ENCODE data around the gene ADK. TPM values are rescaled to one million over a fixed set of nuclear protein-coding genes. Genes with fewer than 3 reads are reported as not detected.

The ADK gene
- polyA plus RNA-seq, 1 experiment: 19.4 TPM

GRCh38 chr10:74733612-74734011 lies 582.6 kb downstream of the ADK start:
- POLR2A ChIA-PET: no interaction called here
- CTCF ChIA-PET: no interaction called here
- no peak for TF ChIP-seq CTCF (IDR thresholded peaks at IDR 0.05; ENCODE audit: insufficient read depth, low read depth, low read length)
- no peaks in the 10 kb centered on the region for H3K27me3 ChIP-seq (ENCODE audit: control insufficient read depth, insufficient read depth, low read length)
- DNase-seq (ENCODE audit: low read depth): no peak
- no peaks in the 10 kb centered on the region for H3K36me3 ChIP-seq (ENCODE audit: control insufficient read depth, insufficient read depth, low read length)
- no peak overlapping the region for H3K4me3 ChIP-seq (ENCODE audit: low read depth, low read length)

- no peak overlapping the region for H3K4me3 ChIP-seq (ENCODE audit: low read depth, low read length)
- H3K27me3 ChIP-seq (ENCODE audit: control insufficient read depth, insufficient read depth, low read length): no peaks in the 10 kb centered on the region
- no peaks in the 10 kb centered on the region for H3K36me3 ChIP-seq (ENCODE audit: control insufficient read depth, insufficient read depth, low read length)
- CTCF ChIA-PET: no interaction called here
- no peak for TF ChIP-seq CTCF (IDR thresholded peaks at IDR 0.05; ENCODE audit: insufficient read depth, low read depth, low read length)
- no peak for DNase-seq (ENCODE audit: low read depth)
- POLR2A ChIA-PET: no interaction called here
These were observed 585.0 kb downstream of the ADK start for GRCh38 chr10:74736029-74736428.

- DNase-seq (ENCODE audit: low read depth): no peak
- H3K27me3 ChIP-seq (ENCODE audit: control insufficient read depth, insufficient read depth, low read length): no peaks in the 10 kb centered on the region
- H3K36me3 ChIP-seq (ENCODE audit: control insufficient read depth, insufficient read depth, low read length): no peaks in the 10 kb centered on the region
- no peak overlapping the region for H3K4me3 ChIP-seq (ENCODE audit: low read depth, low read length)
- CTCF ChIA-PET: interaction anchor here (1.3 to 2.3 kb wide), 3 partner anchors 12 to 16 kb away, joined by 4 to 8 read pairs (median 6); no protein-coding TSS in a partner anchor
- no peak for TF ChIP-seq CTCF (IDR thresholded peaks at IDR 0.05; ENCODE audit: insufficient read depth, low read depth, low read length)
- POLR2A ChIA-PET: no interaction called here
These were observed 587.0 kb downstream of the ADK start for GRCh38 chr10:74738052-74738451.

- Histone ChIP-seq H3K27me3 (ENCODE audit: control insufficient read depth, insufficient read depth, low read length) (no peaks in the 10 kb centered on the region), H3K4me3 (ENCODE audit: low read depth, low read length) (no peak overlapping the region), H3K36me3 (ENCODE audit: control insufficient read depth, insufficient read depth, low read length) (no peaks in the 10 kb centered on the region)
- ChIA-PET CTCF (interaction anchor here (1.3 to 2.3 kb wide), 3 partner anchors 11 to 16 kb away, joined by 4 to 8 read pairs (median 6); no protein-coding TSS in a partner anchor), POLR2A (no interaction called here)
- no peak for TF ChIP-seq CTCF (IDR thresholded peaks at IDR 0.05; ENCODE audit: insufficient read depth, low read depth, low read length)
- no peak for DNase-seq (ENCODE audit: low read depth)
These were observed 587.5 kb downstream of the ADK start for GRCh38 chr10:74738542-74738941.

GRCh38 chr10:74738985-74739567 lies 588.1 kb downstream of the ADK start:
- no peak for DNase-seq (ENCODE audit: low read depth)

More at GRCh38 chr10:74738985-74739567, 588.1 kb downstream of the ADK start:
- Histone ChIP-seq H3K4me3 (ENCODE audit: low read depth, low read length) (no peak overlapping the region), H3K27me3 (ENCODE audit: control insufficient read depth, insufficient read depth, low read length) (no peaks in the 10 kb centered on the region), H3K36me3 (ENCODE audit: control insufficient read depth, insufficient read depth, low read length) (no peaks in the 10 kb centered on the region)
- POLR2A ChIA-PET: interaction anchor here (0.6 kb wide), 2 partner anchors 100 to 110 kb away, joined by 3 read pairs; no protein-coding TSS in a partner anchor
- CTCF ChIA-PET: interaction anchor here (1.3 to 2.3 kb wide), 3 partner anchors 11 to 16 kb away, joined by 4 to 8 read pairs (median 6); no protein-coding TSS in a partner anchor
- TF ChIP-seq CTCF (IDR thresholded peaks at IDR 0.05; ENCODE audit: insufficient read depth, low read depth, low read length): no peak; the same call in 1 of the 2 replicates

All from BJ (cell line).